NB4 (cell line): ENCODE measurements around the gene COPG2.

Source experiments
- CTCF ChIP-seq: IDR thresholded peaks from one replicate; pipeline ENCODE4 v1.5.1; 2012; ENCODE audit warnings: low read depth, low read length
- MYC ChIP-seq: IDR thresholded peaks from 2 replicates; pipeline ENCODE4 v1.6.1; 2011; ENCODE audit warnings: low read depth, low read length
- POLR2A ChIP-seq: IDR thresholded peaks from 2 replicates; pipeline ENCODE4 v1.6.1; 2011; ENCODE audit warnings: mild to moderate bottlenecking; ENCODE audit not compliant: insufficient read length; ENCODE audit errors: extremely low read depth

GRCh38 chr7:130642383-130642782 is 26.2 kb downstream of the COPG2 start:
- TF ChIP-seq POLR2A (no peak), CTCF (no peak), MYC (no peak)
